Endometrium (tissue), 2 donors: ENCODE data around the gene FHOD3.
A peak's percentile ranks its signal among the peaks of the same experiment; 100 is the strongest.
"Not testable (repeated sequence)": the region's sequence is repeated elsewhere in the genome, so short reads cannot be mapped to it uniquely, and the experiment has no call there.

Source experiments
- FAIRE-seq: peaks from 2 replicates; lab custom pipeline; 2012; peaks lifted over from hg19 to GRCh38; lab: Jason Lieb, UNC
- donor health status: control.
- donor health status: control.

Gene FHOD3

DNA sequence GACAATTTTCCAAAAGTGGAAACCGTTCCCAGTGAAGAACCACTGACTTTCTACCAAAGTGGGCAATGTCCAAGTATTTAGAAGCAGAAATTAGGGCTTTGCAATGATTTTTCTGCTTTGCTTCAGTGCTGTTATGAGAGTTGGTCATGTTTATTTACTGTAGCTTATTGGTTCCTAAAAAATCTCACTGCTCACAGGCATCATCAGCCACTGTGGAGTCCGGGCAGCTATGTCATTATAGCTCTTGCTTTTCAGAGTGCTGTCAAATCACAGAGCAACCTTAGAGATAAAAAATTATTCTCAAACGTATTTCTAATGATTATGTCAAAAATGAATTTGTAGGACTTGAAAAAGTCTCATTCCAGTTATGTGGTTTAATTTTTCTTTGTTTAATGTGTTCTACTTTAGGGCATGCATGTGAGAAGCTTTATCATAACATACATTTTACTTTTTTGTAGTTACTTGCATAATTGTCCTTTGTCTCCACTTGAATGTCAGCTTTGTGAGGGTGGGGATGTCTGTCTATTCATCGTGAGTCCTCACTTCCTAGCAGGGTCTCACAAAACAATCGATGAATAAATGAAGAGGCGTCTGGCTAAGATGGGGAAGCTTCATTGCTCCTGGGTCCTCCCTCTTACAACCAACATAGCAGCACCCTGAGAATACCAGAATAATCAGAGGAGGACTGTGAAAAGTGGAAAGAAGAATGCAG is 413.7 kb downstream of the FHOD3 start:
- no peak for FAIRE-seq

GRCh38 chr18:36711813-36712444 is 414.4 kb downstream of the FHOD3 start:
- no peak for FAIRE-seq

GRCh38 chr18:36714476-36714875 is 417.0 kb downstream of the FHOD3 start:
- no peak for FAIRE-seq

- no peak for FAIRE-seq
These were observed 420.1 kb downstream of the FHOD3 start for GRCh38 chr18:36717422-36718110.

DNA sequence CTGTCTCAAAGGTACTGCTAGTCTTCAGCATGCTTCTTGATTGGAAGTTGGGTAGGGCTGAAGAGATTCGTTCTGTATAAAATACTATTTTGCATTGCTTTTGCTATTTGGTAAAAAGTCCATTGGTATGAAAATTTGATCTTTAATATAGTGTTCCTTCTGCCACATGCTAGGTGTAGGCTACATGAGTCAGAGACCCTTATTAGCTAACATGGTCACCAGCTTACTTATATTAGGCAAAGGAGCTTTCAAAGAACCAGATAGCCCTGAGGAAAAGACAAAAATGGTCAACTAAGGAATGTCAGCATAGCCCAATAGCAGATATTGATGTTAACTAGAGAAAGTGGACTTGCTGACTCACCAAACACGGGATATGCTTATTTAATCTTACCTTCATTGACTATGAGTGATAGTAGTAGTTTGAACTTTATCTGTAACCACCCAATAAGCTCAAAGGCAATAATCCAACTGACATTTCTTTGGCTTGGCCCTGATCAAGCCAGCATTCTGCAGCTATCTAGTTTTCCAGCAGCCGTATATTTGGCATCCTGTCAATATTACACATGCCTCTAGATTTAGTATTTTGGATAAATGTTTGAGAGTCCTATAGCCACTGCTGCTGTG is 421.3 kb downstream of the FHOD3 start:
- FAIRE-seq = no peak

DNA sequence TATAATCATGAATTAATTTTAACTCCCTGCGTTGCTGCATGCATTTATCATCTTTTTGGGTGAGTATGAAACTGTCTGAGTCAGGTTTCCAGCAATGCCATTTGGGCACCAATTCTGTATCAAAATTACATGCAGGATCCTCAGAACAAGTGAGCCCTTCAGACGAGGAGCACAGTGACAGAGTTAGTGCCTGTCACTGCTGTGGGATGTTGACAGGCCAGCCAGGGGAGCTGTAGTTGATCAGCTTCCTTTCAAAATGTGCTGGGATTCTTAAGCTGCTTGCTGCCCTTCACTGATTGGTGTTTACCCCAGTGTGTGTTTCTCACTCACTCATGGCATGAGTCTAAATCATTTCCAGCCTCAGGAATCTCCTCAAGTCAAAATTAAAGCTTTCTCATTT is 422.1 kb downstream of the FHOD3 start:
- FAIRE-seq = no peak

DNA sequence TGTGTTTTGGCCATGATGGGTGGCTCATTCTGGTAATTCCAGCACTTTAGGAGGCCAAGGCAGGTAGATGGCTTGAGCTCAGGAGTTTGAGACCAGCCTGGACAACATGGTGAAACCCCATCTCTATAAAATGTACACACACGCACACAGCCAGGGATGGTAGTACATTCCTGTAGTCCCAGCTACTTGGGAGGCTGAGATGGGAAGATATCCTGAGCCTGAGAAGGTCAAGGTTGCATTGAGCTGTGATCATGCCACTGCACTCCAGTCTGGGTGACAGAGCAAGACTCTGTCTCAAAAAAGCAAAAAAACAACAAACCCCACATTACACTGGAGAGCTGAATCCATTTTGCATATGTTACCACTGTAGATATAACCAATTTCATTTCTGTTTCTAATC is 423.8 kb downstream of the FHOD3 start:
- FAIRE-seq = not testable (repeated sequence)

DNA sequence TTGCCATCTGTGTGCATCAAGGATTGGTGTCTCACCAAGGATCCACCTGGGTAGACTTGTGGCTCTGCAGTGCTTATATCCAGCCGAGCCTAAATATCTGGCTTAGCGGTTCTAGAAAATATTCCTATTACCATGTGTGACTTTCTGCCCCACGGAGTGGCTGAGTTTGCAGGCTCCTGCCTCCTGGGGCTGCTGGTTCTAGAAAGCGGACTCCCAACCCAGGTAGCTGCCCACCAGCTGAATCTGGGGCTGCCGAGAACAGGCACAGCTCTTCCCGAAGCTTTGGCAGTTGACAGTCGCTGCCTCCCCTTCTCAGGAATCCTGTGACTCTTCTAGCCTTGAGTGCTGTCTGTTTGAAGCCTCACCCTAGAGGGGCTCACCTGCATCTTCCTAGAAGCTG is 426.7 kb downstream of the FHOD3 start:
- no peak for FAIRE-seq

- FAIRE-seq = no peak
These were observed 427.1 kb downstream of the FHOD3 start for GRCh38 chr18:36724591-36725001.

DNA sequence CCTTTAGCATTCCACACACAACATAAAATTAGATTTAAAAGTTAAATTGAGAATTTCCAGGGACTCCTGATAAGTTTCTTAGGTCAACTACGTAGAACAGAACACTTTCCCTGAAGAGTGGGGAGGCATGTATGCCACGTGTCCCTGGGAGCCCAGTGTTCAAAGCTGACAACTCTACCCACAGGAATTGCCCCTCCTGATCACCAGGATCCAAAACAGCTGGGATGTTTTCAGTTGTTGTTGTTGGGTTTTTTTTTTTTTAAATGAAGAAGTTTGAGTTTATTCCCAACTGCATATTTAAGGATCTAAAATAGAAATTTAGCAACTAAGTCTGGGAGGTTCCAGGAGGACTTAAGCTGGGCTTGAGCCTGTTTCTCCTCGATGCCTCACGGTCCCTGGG is 430.8 kb downstream of the FHOD3 start:
- peak; percentile 26 for FAIRE-seq

- no peak for FAIRE-seq
These were observed 431.7 kb downstream of the FHOD3 start for GRCh38 chr18:36729197-36729596.

GRCh38 chr18:36732264-36732663 is 434.8 kb downstream of the FHOD3 start:
- no peak for FAIRE-seq

- no peak for FAIRE-seq
These were observed 435.6 kb downstream of the FHOD3 start for GRCh38 chr18:36733150-36733549.

DNA sequence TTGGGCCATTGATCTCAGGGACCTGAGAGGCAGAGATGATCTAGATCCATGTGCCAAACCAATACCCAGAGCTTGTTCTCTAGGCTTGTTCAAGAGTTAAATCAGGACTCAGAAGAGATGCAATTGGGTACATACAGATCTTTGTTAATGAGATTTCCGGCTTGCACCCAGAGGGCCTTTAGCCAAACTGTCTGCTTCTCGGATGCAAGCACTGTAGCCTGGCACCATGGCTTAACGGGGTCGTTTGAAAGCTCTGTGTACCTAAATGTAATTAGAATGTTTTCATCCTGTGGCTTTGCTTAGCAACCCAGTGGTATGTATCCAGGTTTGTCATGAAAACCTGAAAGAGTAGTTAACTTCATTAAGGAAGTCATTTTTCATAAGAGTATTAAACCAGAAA is 437.1 kb downstream of the FHOD3 start:
- FAIRE-seq = no peak

GRCh38 chr18:36735130-36735529 is 437.6 kb downstream of the FHOD3 start:
- FAIRE-seq = no peak

DNA sequence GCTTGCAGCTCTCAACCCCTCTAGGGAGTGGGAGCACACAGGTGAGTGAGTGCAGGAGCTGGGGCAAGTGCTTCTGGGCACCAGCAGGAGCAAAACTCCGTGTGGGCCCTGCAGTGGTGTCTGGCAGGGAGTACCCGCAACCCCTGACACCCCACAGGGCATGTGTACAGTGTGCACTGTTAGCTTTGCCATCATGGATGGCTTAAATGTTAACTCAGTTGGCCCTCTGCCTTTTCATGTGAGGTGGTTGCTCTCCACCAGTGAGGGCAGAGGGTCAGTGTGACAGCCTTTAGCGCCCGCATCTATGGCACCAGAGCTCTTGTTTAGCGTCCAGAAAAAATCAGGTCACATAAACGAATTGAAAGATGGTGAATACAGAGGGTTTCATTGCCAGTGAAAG is 438.6 kb downstream of the FHOD3 start:
- no peak for FAIRE-seq

DNA sequence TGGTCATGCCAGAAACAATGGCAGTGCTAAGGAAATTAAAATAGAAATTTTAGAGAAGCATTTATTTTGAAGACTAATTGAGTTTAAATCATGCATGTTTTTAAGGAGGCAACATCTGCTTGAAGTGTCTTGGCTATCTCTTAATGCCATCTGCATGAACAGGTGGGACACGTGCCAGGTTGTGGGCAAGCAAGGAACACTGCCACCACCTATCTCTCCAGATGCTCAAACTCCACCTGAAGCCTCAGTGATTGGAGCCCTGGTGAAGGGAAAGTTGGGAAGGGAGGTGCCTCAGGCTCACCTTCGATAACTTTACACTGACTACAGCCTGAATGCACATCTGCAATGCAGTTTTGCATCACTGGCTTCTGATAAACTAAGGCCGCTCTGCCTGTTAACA is 439.8 kb downstream of the FHOD3 start:
- no peak for FAIRE-seq

DNA sequence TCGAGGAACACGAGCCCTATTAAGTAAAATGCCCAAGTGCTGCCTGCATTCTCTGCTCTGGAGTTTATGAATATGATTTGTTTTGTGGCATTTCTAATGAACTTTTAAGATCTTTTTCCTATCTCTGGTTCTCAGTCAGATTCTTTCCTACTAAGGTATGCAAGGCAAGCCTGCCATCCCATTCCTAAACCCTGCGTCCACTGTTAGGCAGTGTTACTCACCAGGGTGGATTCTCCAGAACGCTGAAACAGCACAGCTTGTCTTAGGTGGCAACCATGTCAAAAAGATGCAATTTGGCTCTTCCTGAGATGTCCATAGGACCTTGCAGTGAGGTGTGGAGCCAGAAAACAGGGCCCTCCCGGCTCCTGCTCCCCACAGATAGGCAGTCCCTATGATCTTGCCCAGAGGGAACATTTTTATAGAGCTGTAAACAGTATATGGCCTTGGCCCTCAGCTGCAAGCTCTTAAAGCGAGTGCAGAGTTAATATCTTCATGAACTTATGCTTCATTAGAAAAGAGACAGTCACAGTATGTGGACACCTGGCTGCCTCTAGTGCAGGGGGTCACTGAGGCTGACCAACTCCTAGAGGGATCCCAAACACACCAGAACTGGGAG is 446.9 kb downstream of the FHOD3 start:
- no peak for FAIRE-seq

GRCh38 chr18:36745219-36745975 is 447.9 kb downstream of the FHOD3 start:
- no peak for FAIRE-seq

DNA sequence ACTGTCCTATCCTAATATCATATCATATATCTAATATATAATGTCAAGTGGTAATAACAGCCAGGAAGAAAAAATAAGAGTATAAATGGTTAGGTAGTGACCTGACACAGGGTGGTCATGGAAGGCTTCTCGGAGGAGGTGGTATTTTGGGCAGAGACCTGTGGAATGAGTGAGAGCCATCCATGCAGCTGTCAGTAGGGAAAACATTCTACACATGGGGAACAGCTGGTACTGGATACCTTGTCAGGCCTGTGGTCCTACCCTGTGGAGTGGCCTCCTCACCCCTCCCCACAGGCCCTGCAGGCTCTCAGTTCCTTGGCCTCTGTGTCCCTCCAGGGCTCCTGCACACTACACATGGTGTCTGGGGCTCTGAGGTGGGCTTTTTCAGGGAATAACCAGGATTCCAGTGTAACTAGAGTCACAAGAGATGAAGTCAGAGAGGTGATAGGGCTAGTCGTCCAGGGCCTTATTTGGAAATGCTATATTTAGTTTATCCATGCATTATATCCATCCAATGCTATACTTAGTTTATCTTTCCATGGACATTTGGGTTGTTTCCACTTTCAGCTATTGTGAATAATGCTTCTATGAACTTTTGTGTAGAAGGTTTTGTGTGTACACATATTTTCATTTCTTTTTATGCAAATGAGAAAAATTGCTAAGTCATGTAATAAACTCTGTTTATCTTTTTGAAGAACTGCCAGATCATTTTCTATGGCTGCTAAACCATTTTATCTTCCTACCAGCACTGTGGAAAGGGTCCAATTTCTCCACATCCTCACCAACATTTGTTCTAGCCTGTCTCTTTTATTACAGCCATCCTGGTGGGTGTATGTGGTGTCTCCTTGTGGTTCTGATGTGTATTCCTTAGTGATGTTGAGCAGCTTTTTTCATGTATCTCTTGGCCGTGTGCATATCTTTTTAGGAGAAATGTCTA is 455.7 kb downstream of the FHOD3 start:
- FAIRE-seq = no peak

DNA sequence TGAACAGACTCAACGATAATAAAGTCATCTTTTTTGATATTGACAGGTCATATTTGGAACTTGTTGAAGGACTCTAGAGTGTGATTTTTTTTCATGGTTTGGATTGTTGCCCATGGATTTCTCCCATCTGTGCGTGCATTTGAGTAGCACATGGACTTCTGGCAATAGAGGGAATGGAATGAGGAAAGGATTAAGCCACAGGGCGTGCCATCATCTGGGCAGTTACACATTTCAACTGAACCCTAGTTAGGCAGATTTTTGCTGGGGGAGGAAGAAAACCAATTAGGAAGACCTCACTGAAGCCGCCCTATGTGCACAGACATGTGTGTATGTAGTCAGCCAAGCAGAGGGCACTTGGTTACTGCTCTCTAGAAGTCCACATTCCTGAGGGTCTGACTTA is 458.7 kb downstream of the FHOD3 start:
- FAIRE-seq = no peak
